Renal cortex interstitium (tissue), 15 donors: ENCODE data around the gene GPR142. TPM values are rescaled to one million over a fixed set of nuclear protein-coding genes. Genes with fewer than 3 reads are reported as not detected.

Experiments
- DNase-seq, 11 donors: peaks; one replicate each; pipeline ENCODE4 v3.0.0-alpha.2; 2013; ENCODE audit warnings: low read depth in 9 of 11, low spot score in 4 of 11; ENCODE audit errors: extremely low read depth in 1 of 11
- long read RNA-seq, 16 experiments: transcript quantifications; one replicate each; lab custom pipeline, GENCODE V29; 2026
- polyA plus RNA-seq, 3 donors: library from polyadenylated mRNA; unstranded; fragments of 120-200 nt; gene quantifications; one replicate each; pipeline ENCODE4 v1.2.1, GENCODE V29; 2013; ENCODE audit not compliant: insufficient read length in 3 of 3

The GPR142 gene
- under 1 TPM in 1 of 3 donors, not detected in 2; 0.11 TPM for polyA plus RNA-seq
- long read RNA-seq, donor 1: 0 reads
- long read RNA-seq, donor 2: 0 reads
- long read RNA-seq, donor 3: 0 reads
- long read RNA-seq, donor 4: 0 reads
- long read RNA-seq, donor 5: 0 reads
- long read RNA-seq, donor 6: 0 reads
- long read RNA-seq, donor 7: 0 reads
- long read RNA-seq, donor 8: 0 reads
- long read RNA-seq, donor 9: 0 reads
- long read RNA-seq, donor 10: 0 reads
- long read RNA-seq, donor 11: 0 reads
- long read RNA-seq, donor 12: 0 reads
- long read RNA-seq, donor 13: 0 reads
- long read RNA-seq, donor 14: 0 reads
- long read RNA-seq, donor 15: 0 reads
- long read RNA-seq, donor 16: 0 reads

DNA sequence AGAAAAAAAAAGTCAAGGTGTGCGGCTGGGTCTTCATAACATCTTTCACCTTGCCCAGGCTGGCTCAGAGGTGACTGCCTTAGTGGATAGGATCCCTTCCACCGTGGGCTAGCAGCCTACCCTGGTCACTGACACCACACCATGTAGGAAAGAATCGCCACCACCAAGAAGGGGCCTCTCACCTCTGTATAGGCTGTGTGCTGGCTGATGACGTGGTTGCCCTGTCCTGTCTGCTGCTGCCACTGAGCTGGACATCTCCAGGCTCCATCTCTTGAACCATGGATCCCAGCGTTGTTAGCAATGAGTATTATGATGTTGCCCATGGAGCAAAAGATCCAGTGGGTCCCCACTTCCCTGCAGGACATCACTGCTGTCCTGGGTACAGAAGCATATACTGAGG lies at the start of gene GPR142:
GPR142 (plus strand) TSS at position 301 of the 400 bp plus-strand sequence. CDS start 2,035 bp downstream, outside the sequence.
- no peak for DNase-seq

DNA sequence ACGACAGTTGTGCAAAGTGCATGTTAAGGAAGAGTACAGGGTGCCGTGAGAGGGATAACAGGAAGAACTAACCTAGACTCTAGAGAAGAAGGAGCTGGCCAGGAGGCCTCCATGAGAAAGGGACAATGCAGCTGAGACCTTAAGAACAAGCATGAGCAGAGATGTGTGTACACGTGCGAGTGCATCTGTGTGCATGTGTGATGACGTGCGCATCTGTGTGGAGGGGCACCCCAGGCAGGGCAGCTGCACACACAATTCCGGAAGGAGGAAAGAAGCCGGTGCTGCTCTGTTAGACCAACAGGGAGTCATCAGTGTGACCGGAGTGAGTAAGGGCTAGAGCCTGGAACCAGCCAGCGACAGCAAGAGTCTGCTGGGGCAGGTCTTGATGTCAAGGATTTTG lies 48.9 kb upstream of the GPR142 start:
- DNase-seq: no peak

GRCh38 chr17:74324521-74324920 lies 42.8 kb upstream of the GPR142 start:
- DNase-seq: no peak

GRCh38 chr17:74325376-74325742 lies 41.9 kb upstream of the GPR142 start:
- no peak for DNase-seq

GRCh38 chr17:74325743-74326379 lies 41.4 kb upstream of the GPR142 start, which contains the start of gene KIF19:
TSS of gene KIF19 (plus strand) at chr17:74326226. CDS start at chr17:74326350, 124 bp downstream.
- DNase-seq: peak in 7 of 11 donors; percentile 22 to 45 (median 36)

DNA sequence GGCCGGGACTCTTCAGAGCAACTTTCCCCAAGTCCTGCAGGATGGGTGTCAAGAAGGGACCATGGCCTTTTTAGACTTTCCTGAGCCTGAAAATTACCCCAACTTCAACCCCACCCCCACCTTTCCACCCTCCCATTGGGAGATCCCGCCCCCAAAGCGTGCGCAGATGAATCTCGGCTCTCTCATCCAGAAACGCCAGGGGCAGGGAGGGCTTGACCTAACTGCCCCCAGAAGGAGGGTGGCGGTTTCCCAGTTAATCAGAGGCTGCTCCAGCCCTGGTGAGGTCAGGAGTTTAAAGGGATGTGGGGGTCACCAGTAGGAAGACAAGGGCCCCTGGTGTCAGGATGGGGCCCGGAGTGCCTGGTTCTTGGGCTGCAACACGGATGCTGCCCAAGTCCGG lies 40.8 kb upstream of the GPR142 start:
- DNase-seq: no peak

DNA sequence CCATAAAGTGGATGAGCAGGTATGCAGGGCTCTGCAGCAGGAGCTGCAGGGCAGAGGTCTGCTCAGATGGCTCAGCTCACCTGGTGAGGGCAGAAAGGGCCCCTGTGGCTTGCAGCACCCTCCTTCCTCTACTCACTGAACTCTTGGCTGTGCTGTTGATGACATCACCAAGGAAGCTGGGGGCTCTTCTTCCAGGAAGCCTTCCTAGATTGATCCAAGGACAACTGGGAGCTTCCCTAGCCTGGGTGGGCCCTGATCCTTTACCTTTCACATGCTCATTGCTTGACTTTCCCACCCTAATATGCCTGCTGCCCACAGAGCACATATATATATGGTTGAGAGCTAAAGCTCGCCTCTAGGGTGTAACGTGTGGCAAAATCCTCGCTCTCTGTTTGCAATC lies 38.8 kb upstream of the GPR142 start:
- DNase-seq: no peak

GRCh38 chr17:74329378-74329777 lies 37.9 kb upstream of the GPR142 start:
- DNase-seq: no peak

GRCh38 chr17:74330446-74330845 lies 36.9 kb upstream of the GPR142 start:
- no peak for DNase-seq

- no peak for DNase-seq
Observed at GRCh38 chr17:74332017-74332650, 35.2 kb upstream of the GPR142 start.

- DNase-seq: peak in 1 of 11 donors; percentile 27
Observed at GRCh38 chr17:74332763-74333283, 34.5 kb upstream of the GPR142 start.

- DNase-seq: no peak
Observed at GRCh38 chr17:74334393-74335039, 32.8 kb upstream of the GPR142 start.

DNA sequence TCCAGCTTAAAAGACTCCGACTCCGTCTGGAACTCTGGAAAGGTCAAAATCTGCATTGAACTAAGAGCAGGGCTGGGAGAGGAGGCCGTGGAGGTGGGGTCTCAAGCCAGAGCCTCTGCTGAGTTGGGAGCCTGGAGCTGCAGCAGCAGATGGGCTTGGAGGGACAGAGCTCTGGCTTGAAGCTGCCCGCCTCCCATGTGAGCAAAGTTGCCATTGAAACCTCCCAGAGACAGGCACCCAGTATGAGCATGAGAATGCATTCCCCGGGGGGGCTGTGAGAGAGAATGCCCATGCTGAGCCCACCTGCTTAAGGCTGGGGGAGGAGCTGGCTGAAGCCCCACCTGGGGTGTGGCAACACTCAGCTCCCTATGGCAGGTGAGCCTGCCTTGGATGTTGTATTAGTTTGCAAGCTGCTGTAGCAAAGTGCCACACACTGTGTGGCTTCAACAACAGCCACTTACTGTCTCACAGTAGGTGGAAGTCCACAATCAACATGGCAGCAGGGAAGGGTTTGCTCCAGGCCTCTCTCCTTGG lies 31.7 kb upstream of the GPR142 start:
- DNase-seq: no peak

- no peak for DNase-seq
Observed at GRCh38 chr17:74336307-74336706, 31.0 kb upstream of the GPR142 start.

GRCh38 chr17:74337834-74338500 lies 29.3 kb upstream of the GPR142 start:
- DNase-seq: no peak

DNA sequence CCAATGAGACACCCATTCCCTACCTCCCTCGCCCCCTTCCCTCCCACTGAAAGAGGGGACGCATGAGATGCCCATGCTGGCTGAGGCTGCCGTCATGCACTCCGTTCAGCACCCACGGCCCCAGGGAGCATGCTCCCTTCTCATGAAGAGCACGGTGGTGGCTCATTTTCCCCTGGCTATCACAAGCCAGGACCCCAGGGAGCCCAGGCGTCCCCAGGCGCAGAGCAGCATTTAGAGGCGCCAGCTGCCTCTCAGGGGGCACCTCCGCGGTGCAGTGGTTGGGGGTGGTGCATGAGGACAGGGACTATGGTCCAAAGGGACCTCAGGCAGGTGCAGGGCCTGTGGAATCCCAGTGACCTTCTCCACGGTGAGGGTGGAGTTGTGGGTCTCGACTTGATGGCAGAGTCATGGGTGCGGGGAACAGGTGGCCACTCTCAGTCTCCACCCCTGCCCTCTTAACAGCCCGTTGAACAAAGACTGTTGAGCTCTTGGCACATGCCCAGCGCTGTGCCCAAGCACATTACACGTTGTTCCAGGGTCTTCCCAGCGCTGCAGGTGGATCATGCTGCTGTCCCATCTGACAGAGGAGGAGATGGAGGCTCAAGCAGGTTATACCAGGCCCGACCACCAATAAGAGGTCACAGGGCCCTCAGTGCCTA lies 27.6 kb upstream of the GPR142 start:
- DNase-seq: no peak

- DNase-seq: no peak
Observed at GRCh38 chr17:74340470-74341023, 26.8 kb upstream of the GPR142 start.

GRCh38 chr17:74342224-74342623 lies 25.1 kb upstream of the GPR142 start:
- DNase-seq: no peak
